ENCODE data around the gene FDXR. TPM values are rescaled to one million over a fixed set of nuclear protein-coding genes. Genes with fewer than 3 reads are reported as not detected.

Gene FDXR
- 24.8 and 27.2 TPM in 2 replicates for total RNA-seq

DNA sequence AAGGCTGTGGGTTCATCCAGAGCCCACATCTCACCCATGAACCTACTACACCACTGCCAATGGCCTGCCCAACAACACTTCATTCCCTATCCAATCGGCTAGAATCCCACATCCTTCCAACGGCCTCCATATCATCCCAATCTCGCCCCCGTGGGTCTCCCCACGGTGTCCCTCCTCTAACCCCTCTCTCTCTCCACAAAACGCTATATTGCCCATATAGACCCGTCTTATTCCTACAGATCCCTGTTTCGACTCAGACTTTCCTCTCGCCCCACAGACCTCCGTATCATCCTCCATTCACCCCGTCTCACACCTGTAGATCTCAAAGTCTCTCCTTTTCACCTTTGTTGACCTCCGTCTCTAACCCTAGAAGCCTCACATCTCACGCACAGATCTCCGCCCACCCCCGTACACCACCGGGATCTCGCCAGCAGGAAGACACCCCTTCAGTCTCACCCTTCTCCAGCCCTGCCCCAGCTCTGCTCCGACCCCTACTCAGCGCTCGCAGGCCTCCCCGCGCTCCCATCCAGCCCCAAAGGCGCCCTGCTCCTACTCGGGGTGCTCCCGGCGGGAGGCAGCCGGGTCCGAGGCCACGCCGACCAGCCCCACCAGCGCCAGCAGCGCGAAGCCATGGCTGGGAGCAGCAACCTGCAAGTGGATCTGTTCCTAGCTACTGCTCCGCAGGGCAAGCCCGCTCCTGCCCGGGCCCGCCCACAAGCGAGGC lies at the start of gene FDXR:
TSS of gene FDXR (minus strand) at position 682 of the 724 bp plus-strand sequence. CDS start at position 632, 50 bp downstream.

GRCh38 chr17:74892974-74893911 lies 20.4 kb upstream of the FDXR start, which contains the start of gene FADS6:
Gene FADS6, minus strand, starts transcription at chr17:74893633. Its CDS starts 38 bp downstream, at chr17:74893595.

DNA sequence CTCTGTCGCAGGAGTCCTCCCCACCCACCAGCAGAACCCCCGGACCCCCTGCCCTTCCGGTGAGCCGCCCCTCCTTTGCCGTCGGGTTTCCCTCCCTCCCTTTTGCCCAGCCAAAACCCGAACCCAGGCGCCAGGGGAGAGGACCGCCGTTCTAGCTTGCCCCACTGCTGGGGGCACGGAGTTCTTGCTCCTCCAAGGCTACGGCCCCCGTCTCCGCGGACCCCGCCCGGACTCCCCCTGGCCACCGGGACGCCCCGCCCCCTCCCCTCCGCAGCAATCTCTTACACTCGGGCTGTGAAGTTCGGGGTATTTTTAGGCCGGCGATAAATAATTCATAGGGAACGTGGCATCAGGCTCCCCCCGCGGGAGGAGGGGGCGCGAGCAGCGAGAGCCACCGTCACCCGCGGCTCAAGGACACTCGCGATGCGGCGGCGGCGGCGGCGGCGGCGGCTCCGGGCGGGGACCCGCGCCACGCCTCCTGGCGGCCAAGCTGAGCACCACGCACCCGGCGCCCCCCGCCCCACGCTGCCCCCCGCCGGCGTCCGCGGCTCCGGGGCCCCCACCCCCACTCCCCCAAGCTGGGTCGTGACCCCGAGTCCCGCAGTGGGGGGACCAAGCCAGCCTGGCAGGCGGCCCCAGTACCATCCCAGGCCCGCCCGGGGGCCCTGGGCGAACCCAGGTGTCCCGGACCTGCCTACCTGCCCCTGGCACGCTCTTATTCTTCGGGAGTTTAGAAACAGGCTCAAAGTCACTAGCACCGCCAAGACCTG lies 13.2 kb downstream of the FDXR start, which contains the start of gene GRIN2C:
TSS of gene GRIN2C (minus strand) at position 427 of the 770 bp plus-strand sequence. CDS start 4,793 bp downstream, outside the sequence.

Other genes with a start within 250 kb of the FDXR start
- gene CD300E, start 249.3 kb downstream of the FDXR start, total RNA-seq, result not detected in 2 replicates
- not detected in 2 replicates for gene CD300LF, start 160.1 kb downstream of the FDXR start, total RNA-seq
- gene RAB37, start 135.7 kb downstream of the FDXR start, total RNA-seq, result under 0.01 and 0.20 TPM in 2 replicates
- gene NHERF1, start 124.4 kb downstream of the FDXR start, total RNA-seq, result 12.1 and 22.7 TPM in 2 replicates
- gene NAT9, start 96.6 kb downstream of the FDXR start, total RNA-seq, result 22.4 and 26.4 TPM in 2 replicates
- under 0.01 TPM in 1 of 2 replicates, not detected in the other for gene GRIN2C, start 13.1 kb downstream of the FDXR start, total RNA-seq
- gene FADS6, start 20.6 kb upstream of the FDXR start, total RNA-seq, result not detected in 2 replicates
- not detected in 2 replicates for gene USH1G, start 50.3 kb upstream of the FDXR start, total RNA-seq
- not detected in 2 replicates for gene OTOP2, start 51.3 kb upstream of the FDXR start, total RNA-seq
- not detected in 2 replicates for gene OTOP3, start 62.9 kb upstream of the FDXR start, total RNA-seq
- not detected in 2 replicates for gene HID1, start 99.8 kb upstream of the FDXR start, total RNA-seq
- gene CDR2L, start 114.6 kb upstream of the FDXR start, total RNA-seq, result 15.1 and 15.8 TPM in 2 replicates
- gene MRPL58, start 139.7 kb upstream of the FDXR start, total RNA-seq, result 28.9 and 33.8 TPM in 2 replicates
- gene ATP5PD, start 174.0 kb upstream of the FDXR start, total RNA-seq, result 234 and 356 TPM in 2 replicates
- gene KCTD2, start 174.2 kb upstream of the FDXR start, total RNA-seq, result 14.0 and 16.0 TPM in 2 replicates
- gene SLC16A5, start 215.0 kb upstream of the FDXR start, total RNA-seq, result 6.8 and 8.1 TPM in 2 replicates
- 2.9 and 3.7 TPM in 2 replicates for gene ARMC7, start 237.0 kb upstream of the FDXR start, total RNA-seq